Endothelial cell of umbilical vein (primary cell): ENCODE results near the gene ARHGAP42. TPM values are rescaled to one million over a fixed set of nuclear protein-coding genes. Genes with fewer than 3 reads are reported as not detected.

Experiments used
- BruUV-seq: library from RNA; stranded (reverse); fragments of 400-500 nt; replicated peaks from 2 replicates; lab custom pipeline; 2021; lab: Mats Ljungman, UMichigan
- CTCF ChIA-PET: fragments of 300-600, 350-600 bp; sonication (Branson Sonifier 250); formaldehyde crosslinking; loops from one replicate; lab custom pipeline; 2021; ENCODE audit warnings: antibody characterized with exemption, inconsistent platforms; lab: Charles Lee
- POLR2A ChIA-PET: fragments of 300-600, 350-600 bp; sonication (Branson Sonifier 250); formaldehyde crosslinking; loops from one replicate; lab custom pipeline; 2021; ENCODE audit warnings: antibody characterized with exemption, inconsistent platforms; lab: Charles Lee
- DNase-seq: peaks from one replicate; pipeline ENCODE4 v3.0.0-alpha.2; 2011; ENCODE audit warnings: low read depth, low spot score
- FAIRE-seq: peaks from 2 replicates; lab custom pipeline; 2011; peaks lifted over from hg19 to GRCh38; lab: Jason Lieb, UNC
- H2AFZ ChIP-seq: 2 replicates; pipeline ENCODE4 v1.6.0; 2012; ENCODE audit warnings: low read depth, low read length, control low read depth, inconsistent platforms
- H3K27ac ChIP-seq: 2 replicates; pipeline ENCODE4 v1.5.1; 2011; ENCODE audit warnings: low read depth, mild to moderate bottlenecking, control low read depth, low read length, moderate library complexity; ENCODE audit not compliant: insufficient read depth
- H3K27me3 ChIP-seq, 2 experiments: 2 replicates each; pipeline versions ENCODE4 v1.6.0 to v1.6.1; 2011; ENCODE audit warnings: low read length in 2 of 2, mixed read lengths in 1 of 2; ENCODE audit not compliant: control insufficient read depth in 2 of 2, insufficient read depth in 2 of 2
- H3K36me3 ChIP-seq, 2 experiments: 2 replicates in 1 of 2; 3 replicates in 1 of 2; pipeline ENCODE4 v1.5.1; 2011; ENCODE audit warnings: low read length in 2 of 2, mild to moderate bottlenecking in 1 of 2, moderate library complexity in 1 of 2; ENCODE audit not compliant: control insufficient read depth in 2 of 2, insufficient read depth in 2 of 2; ENCODE audit errors: extremely low read depth in 1 of 2
- H3K4me1 ChIP-seq: 3 replicates; pipeline ENCODE4 v1.5.1; 2011; ENCODE audit warnings: mild to moderate bottlenecking, low read length; ENCODE audit not compliant: control insufficient read depth, insufficient read depth; ENCODE audit errors: extremely low read depth
- H3K4me2 ChIP-seq: 2 replicates; pipeline ENCODE4 v1.6.1; 2011; ENCODE audit warnings: low read length, control low read depth, mixed read lengths; ENCODE audit not compliant: insufficient read depth
- H3K4me3 ChIP-seq, 3 experiments: fragments of 200-600 bp in 1 of 3; sonication (generic), shearing (Covaris generic) in 1 of 3; replicated peaks in 1 of 3; 2 replicates each; pipeline ENCODE4 v1.5.1; 2011 to 2016; ENCODE audit warnings: control low read depth in 3 of 3, low read length in 3 of 3, mild to moderate bottlenecking in 2 of 3, inconsistent platforms in 1 of 3, low read depth in 1 of 3, moderate library complexity in 1 of 3; ENCODE audit not compliant: insufficient read depth in 1 of 3
- H3K79me2 ChIP-seq: 2 replicates; pipeline ENCODE4 v1.6.0; 2012; ENCODE audit warnings: low read length, inconsistent platforms; ENCODE audit not compliant: control insufficient read depth, insufficient read depth
- H3K9ac ChIP-seq: replicated peaks from 2 replicates; pipeline ENCODE3; 2011; ENCODE audit warnings: low read length, control low read depth; ENCODE audit not compliant: insufficient read depth; ENCODE audit errors: extremely low read depth
- H3K9me1 ChIP-seq: replicated peaks from 3 replicates; pipeline ENCODE4 v1.6.0; 2011; ENCODE audit warnings: mild to moderate bottlenecking, low read length; ENCODE audit not compliant: control insufficient read depth, insufficient read depth; ENCODE audit errors: extremely low read depth
- H3K9me3 ChIP-seq: replicated peaks from 2 replicates; pipeline ENCODE4 v1.5.1; 2012; ENCODE audit warnings: low read length, inconsistent platforms; ENCODE audit not compliant: control insufficient read depth, insufficient read depth
- H4K20me1 ChIP-seq: replicated peaks from 2 replicates; pipeline ENCODE3; 2011; ENCODE audit warnings: mild to moderate bottlenecking, low read length; ENCODE audit not compliant: control insufficient read depth, insufficient read depth; ENCODE audit errors: extremely low read depth
- CTCF ChIP-seq, 2 donors: IDR thresholded peaks; 1 replicate in 1 of 2; 2 replicates in 1 of 2; pipeline ENCODE4 v1.5.1; 2011; ENCODE audit warnings: low read length in 2 of 2, mild to moderate bottlenecking in 2 of 2, moderate library complexity in 2 of 2, control low read depth in 1 of 2, inconsistent platforms in 1 of 2, low read depth in 1 of 2; ENCODE audit not compliant: insufficient read depth in 1 of 2; ENCODE audit errors: extremely low read depth in 1 of 2
- EZH2 ChIP-seq: IDR thresholded peaks from 2 replicates; pipeline ENCODE4 v1.6.1; 2012; ENCODE audit warnings: borderline replicate concordance, low read depth, mild to moderate bottlenecking, moderate library complexity, low read length, inconsistent platforms; ENCODE audit not compliant: severe bottlenecking
- FOS ChIP-seq: IDR thresholded peaks from 2 replicates; pipeline ENCODE4 v1.6.1; 2011; ENCODE audit warnings: mild to moderate bottlenecking, low read length, moderate library complexity, borderline replicate concordance; ENCODE audit not compliant: insufficient read depth
- GATA2 ChIP-seq: IDR thresholded peaks from 2 replicates; pipeline ENCODE4 v1.7.0; 2011; ENCODE audit warnings: low read depth, mild to moderate bottlenecking, moderate library complexity, mixed read lengths, low read length; ENCODE audit not compliant: insufficient read length, insufficient read depth
- JUN ChIP-seq: IDR thresholded peaks from 2 replicates; pipeline ENCODE4 v1.6.1; 2011; ENCODE audit warnings: borderline replicate concordance, low read depth; ENCODE audit not compliant: insufficient read length, insufficient read depth
- MYC ChIP-seq: IDR thresholded peaks from one replicate; pipeline ENCODE4 v1.6.1; 2011; ENCODE audit warnings: mild to moderate bottlenecking, low read depth, low read length
- POLR2A ChIP-seq: IDR thresholded peaks from 2 replicates; pipeline ENCODE4 v1.6.1; 2012; ENCODE audit warnings: low read depth, mild to moderate bottlenecking, control low read depth, low read length
- POLR2AphosphoS5 ChIP-seq: IDR thresholded peaks from 2 replicates; pipeline ENCODE4 v1.6.1; 2012; ENCODE audit warnings: low read depth, mild to moderate bottlenecking, control low read depth, low read length, moderate library complexity; ENCODE audit not compliant: insufficient read depth
- dilution Hi-C: fragments of 300-500 bp; cut with MboI; formaldehyde crosslinking; loops from one replicate; pipeline ENCODE4 v1.15.0; 2019; ENCODE audit warnings: low sequenced_read_pairs; ENCODE audit not compliant: extremely low pct_ligation_motif_present
- intact Hi-C: fragments of 100-400 bp; cut with micrococcal nuclease; formaldehyde crosslinking; loops from one replicate; pipeline ENCODE4 v1.10.0; 2022
- polyA plus RNA-seq, 4 experiments: library from polyadenylated mRNA; depleted of rRNA in 3 of 4; stranded (reverse) in 3 of 4; unstranded in 1 of 4; fragments of >200 nt; gene quantifications; 2 replicates each; pipeline versions ENCODE4 v1.2.1 to v1.2.3, GENCODE V29; 2011 to 2012; ENCODE audit warnings: missing spikeins in 1 of 4
- total RNA-seq: library from RNA; stranded (reverse); gene quantifications from 2 replicates; pipeline ENCODE4 v1.2.3, GENCODE V29; 2021
- TF ChIP-seq, protein P1 (sequence below): IDR thresholded peaks from 2 replicates; pipeline ENCODE4 v1.6.1; 2011; ENCODE audit not compliant: insufficient read depth, insufficient read length

ARHGAP42 gene
- total and polyA plus RNA-seq, 2 donors (not counting 3 experiments of a cell fraction or from before 2014, with no cell fraction given): 1.8 to 2.4 TPM

GRCh38 chr11:100759106-100759505 is 72.0 kb downstream of the ARHGAP42 start:
- no peaks in the 10 kb centered on the region for H3K27me3 ChIP-seq
- no peaks in the 10 kb centered on the region for H4K20me1 ChIP-seq
- intact Hi-C loops: no loop called here
- no peak overlapping the region for H3K4me2 ChIP-seq
- H3K9me3 ChIP-seq: no peaks in the 10 kb centered on the region
- dilution Hi-C loops: no loop called here
- ChIA-PET POLR2A (no interaction called here), CTCF (no interaction called here)
- H3K9ac ChIP-seq: no peak overlapping the region
- no peak for DNase-seq
- H3K79me2 ChIP-seq: no peaks in the 10 kb centered on the region
- BruUV-seq: no TSS peak
- H3K36me3 ChIP-seq: no peaks in the 10 kb centered on the region
- FAIRE-seq: no peak
- no peak overlapping the region for H3K4me3 ChIP-seq
- H3K27ac ChIP-seq: no peak overlapping the region
- H2AFZ ChIP-seq: no peak overlapping the region
- TF ChIP-seq, protein P1, sequence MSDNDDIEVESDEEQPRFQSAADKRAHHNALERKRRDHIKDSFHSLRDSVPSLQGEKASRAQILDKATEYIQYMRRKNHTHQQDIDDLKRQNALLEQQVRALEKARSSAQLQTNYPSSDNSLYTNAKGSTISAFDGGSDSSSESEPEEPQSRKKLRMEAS: no peak
- TF ChIP-seq CTCF (IDR thresholded peaks at IDR 0.05; ENCODE audit: extremely low read depth in 1 of 2, insufficient read depth in 1 of 2, low read depth in 1 of 2, low read length in 2 of 2) (no peak), MYC (no peak), POLR2A (no peak), JUN (no peak), FOS (no peak), POLR2AphosphoS5 (no peak), EZH2 (no peak), GATA2 (no peak)
- H3K4me1 ChIP-seq: no peaks in the 10 kb centered on the region
- no peaks in the 10 kb centered on the region for H3K9me1 ChIP-seq
